Vagina (tissue), 2 donors: ENCODE measurements around the gene WNK2. TPM values are rescaled to one million over a fixed set of nuclear protein-coding genes. Genes with fewer than 3 reads are reported as not detected.

Experiments
- DNase-seq, 2 donors: peaks; one replicate each; pipeline ENCODE4 v3.0.0-alpha.2; 2017; ENCODE audit errors: extremely low spot score in 2 of 2
- H3K27ac ChIP-seq: fragments of 200-600 bp; sonication (generic); one replicate; pipeline ENCODE4 v1.5.1; 2019
- H3K27me3 ChIP-seq: fragments of 200-600 bp; sonication (generic); one replicate; pipeline ENCODE4 v1.5.1; 2019
- H3K36me3 ChIP-seq, 2 donors: fragments of 200-600 bp; sonication (generic); one replicate each; pipeline ENCODE4 v1.5.1; 2017 to 2019
- H3K4me1 ChIP-seq: fragments of 200-600 bp; sonication (generic); one replicate; pipeline ENCODE4 v1.5.1; 2019
- H3K4me3 ChIP-seq, 2 donors: fragments of 200-600 bp; sonication (generic); 1 replicate in 1 of 2; 2 replicates in 1 of 2; pipeline ENCODE4 v1.5.1; 2016 to 2019
- H3K9me3 ChIP-seq: fragments of 200-600 bp; sonication (generic); one replicate; pipeline ENCODE4 v1.5.1; 2019
- POLR2A ChIP-seq, 2 donors: fragments of 450-650 bp; IDR thresholded peaks; one replicate each; pipeline ENCODE4 v1.6.1; 2017; ENCODE audit warnings: antibody characterized with exemption in 2 of 2, mild to moderate bottlenecking in 2 of 2, moderate library complexity in 2 of 2
- POLR2AphosphoS5 ChIP-seq, 2 donors: sonication (generic); formaldehyde crosslinking; IDR thresholded peaks; one replicate each; pipeline ENCODE4 v1.9.0; 2017; ENCODE audit warnings: antibody characterized with exemption in 2 of 2, mild to moderate bottlenecking in 2 of 2, low read depth in 1 of 2; ENCODE audit not compliant: insufficient read depth in 1 of 2
- intact Hi-C: fragments of 100-400 bp; cut with DNase I; formaldehyde crosslinking; loops from one replicate; pipeline ENCODE4 v1.15.1; 2023
- total RNA-seq: library from RNA; depleted of rRNA; stranded (reverse); fragments of >200 nt; gene quantifications from one replicate; pipeline ENCODE4 v1.2.3, GENCODE V29; 2016
- TF ChIP-seq, protein P1 (sequence below), 3 experiments: fragments of 450-650 bp in 2 of 3; fragments of 200-600 bp in 1 of 3; sonication (generic) in 1 of 3; IDR thresholded peaks; one replicate each; pipeline ENCODE4 v1.5.1; 2017 to 2019; ENCODE audit warnings: antibody characterized with exemption in 3 of 3, mild to moderate bottlenecking in 2 of 3, moderate library complexity in 2 of 3

Gene WNK2
- total RNA-seq, 1 donor from 2014 or later: 24.8 TPM

DNA sequence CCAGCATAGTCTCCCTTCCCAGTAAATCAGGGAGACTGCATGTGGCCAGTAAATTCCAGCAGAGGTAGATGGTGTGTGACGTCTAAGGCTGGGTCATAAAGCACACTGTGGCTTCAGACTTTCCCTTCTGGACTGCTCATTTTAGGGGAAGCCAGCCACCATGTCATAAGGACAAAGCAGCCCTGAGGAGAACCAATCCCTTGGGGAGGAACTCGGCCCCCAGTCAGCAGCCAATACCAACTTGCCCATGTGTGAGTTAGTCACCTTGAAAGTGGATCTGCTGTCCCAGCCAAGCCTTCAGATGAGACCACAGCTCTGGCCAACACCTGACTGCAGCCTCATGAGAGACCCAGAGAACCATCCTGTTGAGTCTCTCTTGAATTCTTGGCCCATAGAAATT, 35.2 kb upstream of the WNK2 start:
- Histone ChIP-seq H3K27me3 (no peaks in the 10 kb centered on the region), H3K9me3 (no peaks in the 10 kb centered on the region), H3K4me3 (no peak overlapping the region), H3K4me1 (peaks cover 12% of the 10 kb centered on the region), H3K27ac (no peak overlapping the region), H3K36me3 (no peaks in the 10 kb centered on the region)
- intact Hi-C loops: no loop called here
- DNase-seq: no peak
- TF ChIP-seq POLR2AphosphoS5 (IDR thresholded peaks at IDR 0.05; ENCODE audit: insufficient read depth in 1 of 2, low read depth in 1 of 2) (no peak), POLR2A (IDR thresholded peaks at IDR 0.05) (no peak)
- TF ChIP-seq, protein P1, sequence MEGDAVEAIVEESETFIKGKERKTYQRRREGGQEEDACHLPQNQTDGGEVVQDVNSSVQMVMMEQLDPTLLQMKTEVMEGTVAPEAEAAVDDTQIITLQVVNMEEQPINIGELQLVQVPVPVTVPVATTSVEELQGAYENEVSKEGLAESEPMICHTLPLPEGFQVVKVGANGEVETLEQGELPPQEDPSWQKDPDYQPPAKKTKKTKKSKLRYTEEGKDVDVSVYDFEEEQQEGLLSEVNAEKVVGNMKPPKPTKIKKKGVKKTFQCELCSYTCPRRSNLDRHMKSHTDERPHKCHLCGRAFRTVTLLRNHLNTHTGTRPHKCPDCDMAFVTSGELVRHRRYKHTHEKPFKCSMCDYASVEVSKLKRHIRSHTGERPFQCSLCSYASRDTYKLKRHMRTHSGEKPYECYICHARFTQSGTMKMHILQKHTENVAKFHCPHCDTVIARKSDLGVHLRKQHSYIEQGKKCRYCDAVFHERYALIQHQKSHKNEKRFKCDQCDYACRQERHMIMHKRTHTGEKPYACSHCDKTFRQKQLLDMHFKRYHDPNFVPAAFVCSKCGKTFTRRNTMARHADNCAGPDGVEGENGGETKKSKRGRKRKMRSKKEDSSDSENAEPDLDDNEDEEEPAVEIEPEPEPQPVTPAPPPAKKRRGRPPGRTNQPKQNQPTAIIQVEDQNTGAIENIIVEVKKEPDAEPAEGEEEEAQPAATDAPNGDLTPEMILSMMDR (IDR thresholded peaks at IDR 0.05): no peak

DNA sequence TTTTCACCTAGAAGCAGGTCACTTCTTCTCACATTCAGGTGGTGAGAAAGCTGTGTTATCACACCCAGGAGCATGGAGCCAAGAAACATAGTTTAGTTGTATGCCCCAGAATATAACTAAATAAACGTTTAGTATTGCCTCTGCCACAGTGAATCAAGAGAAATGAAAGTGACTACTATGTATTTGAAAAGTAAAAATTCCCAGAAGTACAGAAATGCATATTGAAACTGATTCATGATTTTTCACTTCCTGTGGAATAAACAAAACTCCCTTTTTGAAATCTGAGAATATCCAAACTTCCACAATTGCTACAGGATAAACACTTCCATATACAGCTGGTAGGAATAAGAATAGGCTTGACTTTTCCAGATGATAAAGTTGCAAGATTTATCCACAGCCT, 34.6 kb upstream of the WNK2 start:
- Histone ChIP-seq H3K4me1 (peaks cover 6% of the 10 kb centered on the region), H3K9me3 (no peaks in the 10 kb centered on the region), H3K27ac (no peak overlapping the region), H3K36me3 (no peaks in the 10 kb centered on the region), H3K4me3 (no peak overlapping the region), H3K27me3 (no peaks in the 10 kb centered on the region)
- TF ChIP-seq POLR2A (IDR thresholded peaks at IDR 0.05): no peak
- no peak for DNase-seq
- intact Hi-C loops: no loop called here

DNA sequence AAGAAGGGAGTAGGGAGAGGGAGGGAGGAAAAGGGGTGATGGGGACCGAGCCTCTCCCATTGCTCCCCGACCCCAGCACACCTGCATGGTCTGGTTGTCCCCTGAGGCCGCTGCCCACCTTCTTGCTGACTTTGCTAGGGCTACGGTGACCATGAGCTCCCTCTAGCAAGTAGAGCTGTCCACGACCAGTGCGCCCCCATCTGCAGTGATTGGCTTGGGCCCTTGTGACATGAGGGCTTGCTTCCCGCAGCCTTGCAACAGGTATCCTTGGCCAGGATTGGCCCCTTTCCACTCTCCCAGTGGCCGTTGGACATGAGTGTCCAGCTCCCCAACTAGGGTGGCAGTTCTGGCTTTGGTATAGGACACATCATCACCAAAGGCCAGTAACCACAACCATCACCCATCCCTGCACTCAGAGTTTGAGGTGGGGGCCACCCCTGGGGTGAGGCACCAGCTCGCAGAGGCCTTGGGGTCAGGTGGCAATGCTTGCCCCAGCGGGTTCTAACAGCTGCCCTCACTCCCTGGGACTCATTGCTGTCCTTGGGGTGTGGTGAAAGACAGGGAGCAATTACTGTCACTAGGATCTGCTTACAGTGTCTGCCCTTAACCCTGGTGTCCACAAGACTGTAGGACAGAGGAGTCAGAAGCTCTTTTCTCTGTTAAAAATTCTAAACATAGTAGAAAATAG, 32.7 kb upstream of the WNK2 start:
- no peak for DNase-seq
- Histone ChIP-seq H3K36me3 (no peaks in the 10 kb centered on the region), H3K27me3 (no peaks in the 10 kb centered on the region), H3K4me3 (no peak overlapping the region), H3K4me1 (no peaks in the 10 kb centered on the region), H3K27ac (no peak overlapping the region), H3K9me3 (no peaks in the 10 kb centered on the region)
- TF ChIP-seq POLR2A (IDR thresholded peaks at IDR 0.05) (no peak), POLR2AphosphoS5 (IDR thresholded peaks at IDR 0.05; ENCODE audit: insufficient read depth in 1 of 2, low read depth in 1 of 2) (no peak)
- TF ChIP-seq, protein P1 (IDR thresholded peaks at IDR 0.05): no peak
- intact Hi-C loops: no loop called here

DNA sequence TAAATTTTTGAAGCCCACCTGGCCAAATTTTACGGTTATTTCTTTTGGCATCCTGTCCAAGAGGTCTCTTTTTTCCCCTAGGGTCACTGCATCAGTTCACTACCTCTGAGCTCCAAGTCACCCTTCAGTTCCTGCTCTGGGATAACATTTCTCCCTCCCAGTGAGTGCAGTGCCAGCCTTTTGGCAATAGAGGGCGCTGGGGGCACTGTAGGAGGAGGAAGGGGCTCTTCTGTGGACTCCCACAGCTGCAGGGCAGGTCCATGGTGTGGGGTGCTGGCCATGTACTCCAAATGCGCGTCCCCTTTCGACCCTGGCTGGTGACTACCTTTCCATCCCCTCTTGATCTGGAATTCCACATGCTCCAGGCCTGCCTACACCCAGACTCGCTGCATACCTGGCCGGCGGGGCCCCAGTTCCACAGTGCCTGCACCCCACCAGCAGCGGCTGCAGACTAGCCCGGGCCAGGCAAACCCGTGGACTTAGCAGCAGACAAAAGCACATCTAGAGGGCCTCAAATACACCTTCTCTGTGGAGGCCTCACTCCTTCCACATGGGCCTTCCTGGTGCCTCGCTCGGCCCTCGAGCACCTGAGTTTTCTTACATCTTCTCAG, 29.5 kb upstream of the WNK2 start:
- Histone ChIP-seq H3K9me3 (no peaks in the 10 kb centered on the region), H3K27me3 (no peaks in the 10 kb centered on the region), H3K27ac (no peak overlapping the region), H3K36me3 (no peaks in the 10 kb centered on the region), H3K4me1 (no peaks in the 10 kb centered on the region), H3K4me3 (no peak overlapping the region)
- DNase-seq: no peak
- intact Hi-C loops: no loop called here
- no peak for TF ChIP-seq POLR2AphosphoS5 (IDR thresholded peaks at IDR 0.05; ENCODE audit: insufficient read depth in 1 of 2, low read depth in 1 of 2)
- TF ChIP-seq, protein P1 (IDR thresholded peaks at IDR 0.05): peak in 1 of 3 experiments; percentile 17

DNA sequence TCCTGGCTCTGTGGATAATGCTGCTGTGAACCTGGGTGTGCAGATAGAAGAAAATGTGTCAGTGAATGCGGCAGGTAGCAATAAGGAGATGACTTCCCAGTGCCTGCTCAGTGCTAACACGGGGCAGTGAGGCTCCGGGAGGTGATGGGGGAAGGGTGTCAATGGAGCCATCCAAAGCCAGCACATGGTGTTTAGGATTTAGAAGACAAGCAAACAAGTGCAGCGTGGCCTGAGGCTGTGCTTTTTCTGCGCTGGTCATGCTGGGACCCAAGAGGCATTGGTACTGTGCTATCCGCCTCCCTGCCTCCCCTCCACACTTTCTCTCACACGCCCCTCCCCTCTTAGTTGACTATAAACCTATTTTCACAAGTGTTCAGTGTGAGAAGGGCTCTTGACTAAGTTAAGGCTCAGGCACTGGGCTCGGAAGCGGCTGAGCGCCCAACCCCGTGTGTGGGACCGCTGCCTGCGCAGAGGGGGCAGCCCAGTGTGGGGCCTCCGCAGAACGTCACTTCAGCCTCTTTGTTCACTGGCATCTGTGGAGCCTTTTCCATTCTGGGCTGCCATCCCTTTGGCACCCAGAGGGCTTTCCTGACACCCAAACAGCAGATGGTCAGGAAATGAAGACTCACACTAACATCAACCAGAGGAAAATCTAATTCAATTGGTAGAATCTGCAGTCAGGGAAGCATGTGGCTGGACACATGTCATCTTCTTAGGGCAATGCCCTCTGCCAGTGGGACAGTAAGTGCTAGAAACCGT, 28.0 kb upstream of the WNK2 start:
- Histone ChIP-seq H3K27ac (no peak overlapping the region), H3K4me3 (no peak overlapping the region), H3K9me3 (no peaks in the 10 kb centered on the region), H3K36me3 (no peaks in the 10 kb centered on the region), H3K4me1 (peaks cover 6% of the 10 kb centered on the region), H3K27me3 (no peaks in the 10 kb centered on the region)
- intact Hi-C loops: no loop called here
- TF ChIP-seq POLR2A (IDR thresholded peaks at IDR 0.05) (no peak), POLR2AphosphoS5 (IDR thresholded peaks at IDR 0.05; ENCODE audit: insufficient read depth in 1 of 2, low read depth in 1 of 2) (no peak)
- TF ChIP-seq, protein P1 (IDR thresholded peaks at IDR 0.05): no peak
- DNase-seq: no peak
